HL-60/S4 treated with phorbol 12-myristate 13-acetate at 8.2 ng/mL for 4 days and 3 days (cell line): ENCODE measurements around the gene HARS1.
"Not testable (repeated sequence)": the region's sequence is repeated elsewhere in the genome, so short reads cannot be mapped to it uniquely, and the experiment has no call there.

Source experiments
- in situ Hi-C: fragments of 300-500 bp; cut with MboI; formaldehyde crosslinking; loops from 2 replicates; pipeline ENCODE4 v1.15.0; 2022; ENCODE audit warnings: low sequenced_read_pairs

Gene HARS1

GRCh38 chr5:140635291-140636257 is 55.6 kb downstream of the HARS1 start:
- in situ Hi-C loops: no loop called here

GRCh38 chr5:140634103-140634502 is 57.1 kb downstream of the HARS1 start:
- in situ Hi-C loops: loop anchor here (5.0 kb wide), 1 partner anchor 67 kb away; no protein-coding TSS in a partner anchor

DNA sequence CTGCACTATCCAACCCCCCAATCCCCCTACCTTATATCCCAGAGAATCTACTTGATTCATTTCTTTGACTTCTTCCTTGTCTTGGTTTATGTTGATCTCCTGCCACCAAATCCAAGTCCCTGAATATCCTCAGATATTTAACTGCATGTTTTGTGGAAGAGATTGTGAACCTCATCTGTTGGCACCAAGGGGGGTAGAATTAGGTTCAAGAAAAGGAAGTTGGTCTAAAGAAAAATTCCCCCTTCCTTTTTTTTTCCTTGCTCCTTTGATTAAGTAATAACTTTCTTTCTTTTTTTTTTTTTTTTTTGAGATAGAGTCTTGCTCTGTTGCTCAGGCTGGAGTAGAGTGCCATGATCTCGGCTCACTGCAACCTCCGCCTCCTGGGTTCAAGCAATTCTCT is 57.7 kb downstream of the HARS1 start:
- in situ Hi-C loops: loop anchor here (5.0 kb wide), 1 partner anchor 66 kb away; no protein-coding TSS in a partner anchor

DNA sequence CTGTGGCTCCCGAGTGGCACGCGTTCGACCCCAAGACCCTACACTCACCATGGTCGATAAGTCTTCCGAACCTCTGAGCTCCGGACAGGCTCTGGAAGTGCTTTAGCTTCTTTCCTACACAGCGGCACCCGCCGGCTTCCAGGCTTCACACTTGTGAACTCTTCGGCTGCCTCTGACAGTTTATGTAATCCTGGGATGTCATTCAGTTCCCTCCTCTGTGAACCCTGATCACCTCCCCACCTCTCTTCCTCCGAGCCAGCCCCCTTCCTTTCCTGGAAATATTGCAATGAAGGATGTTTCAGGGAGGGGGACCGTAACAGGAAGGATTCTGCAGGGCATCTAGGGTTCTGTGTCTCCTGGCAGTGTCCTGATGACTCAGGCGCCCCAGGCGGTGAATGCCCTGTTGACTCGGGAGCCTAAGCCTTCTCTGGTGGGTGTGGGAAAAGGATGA is 58.1 kb downstream of the HARS1 start, which contains the start of gene CD14:
Gene CD14 (minus strand): TSS at position 155 of the 451 bp plus-strand sequence. CDS start 104 bp downstream, at position 51.
- in situ Hi-C loops: loop anchor here (5.0 kb wide), 1 partner anchor 66 kb away; no protein-coding TSS in a partner anchor

GRCh38 chr5:140632366-140633020 is 58.7 kb downstream of the HARS1 start:
- in situ Hi-C loops: loop anchor here (5.0 kb wide), 1 partner anchor 65 kb away; no protein-coding TSS in a partner anchor

DNA sequence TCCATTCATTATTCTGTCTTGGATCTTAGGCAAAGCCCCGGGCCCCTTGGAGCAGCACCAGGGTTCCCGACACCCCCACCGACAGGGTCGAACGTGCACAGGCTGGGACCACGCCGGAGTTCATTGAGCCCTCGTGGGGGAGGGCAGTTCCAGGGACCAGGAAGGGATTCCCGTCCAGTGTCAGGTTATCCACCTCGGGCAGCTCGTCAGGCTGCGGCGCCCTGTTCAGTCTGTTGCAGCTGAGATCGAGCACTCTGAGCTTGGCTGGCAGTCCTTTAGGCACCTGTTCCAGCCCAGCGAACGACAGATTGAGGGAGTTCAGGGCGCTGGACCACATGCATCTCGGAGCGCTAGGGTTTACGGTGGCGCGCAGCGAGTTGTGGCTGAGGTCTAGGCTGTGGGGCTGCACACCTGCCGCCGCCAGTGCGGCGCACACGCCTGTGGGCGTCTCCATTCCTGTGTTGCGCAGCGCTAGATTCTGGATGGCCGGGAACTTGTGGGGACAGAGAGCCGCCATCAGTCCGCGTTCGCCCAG is 59.3 kb downstream of the HARS1 start:
- in situ Hi-C loops: loop anchor here (5.0 kb wide), 1 partner anchor 65 kb away; no protein-coding TSS in a partner anchor

DNA sequence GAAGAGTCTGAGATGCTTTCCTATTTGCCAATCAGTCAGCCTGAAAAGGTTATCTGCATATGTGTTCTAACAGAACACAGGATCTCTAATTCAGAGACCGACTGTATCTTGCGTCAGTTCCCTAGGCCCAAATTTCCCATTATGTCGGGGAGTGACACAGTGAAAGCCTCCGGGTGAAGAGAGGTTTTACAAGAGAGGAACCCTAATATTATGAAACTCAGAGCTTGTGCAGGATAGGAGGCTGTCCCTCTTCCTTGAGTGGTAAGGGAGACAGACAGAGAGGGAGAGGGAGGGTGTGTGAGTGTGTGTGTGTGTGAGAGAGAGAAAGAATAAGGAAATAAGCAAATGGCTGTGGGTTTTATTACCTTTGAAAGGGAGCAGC is 60.1 kb downstream of the HARS1 start:
- in situ Hi-C loops: loop anchor here (5.0 kb wide), 1 partner anchor 64 kb away; no protein-coding TSS in a partner anchor

DNA sequence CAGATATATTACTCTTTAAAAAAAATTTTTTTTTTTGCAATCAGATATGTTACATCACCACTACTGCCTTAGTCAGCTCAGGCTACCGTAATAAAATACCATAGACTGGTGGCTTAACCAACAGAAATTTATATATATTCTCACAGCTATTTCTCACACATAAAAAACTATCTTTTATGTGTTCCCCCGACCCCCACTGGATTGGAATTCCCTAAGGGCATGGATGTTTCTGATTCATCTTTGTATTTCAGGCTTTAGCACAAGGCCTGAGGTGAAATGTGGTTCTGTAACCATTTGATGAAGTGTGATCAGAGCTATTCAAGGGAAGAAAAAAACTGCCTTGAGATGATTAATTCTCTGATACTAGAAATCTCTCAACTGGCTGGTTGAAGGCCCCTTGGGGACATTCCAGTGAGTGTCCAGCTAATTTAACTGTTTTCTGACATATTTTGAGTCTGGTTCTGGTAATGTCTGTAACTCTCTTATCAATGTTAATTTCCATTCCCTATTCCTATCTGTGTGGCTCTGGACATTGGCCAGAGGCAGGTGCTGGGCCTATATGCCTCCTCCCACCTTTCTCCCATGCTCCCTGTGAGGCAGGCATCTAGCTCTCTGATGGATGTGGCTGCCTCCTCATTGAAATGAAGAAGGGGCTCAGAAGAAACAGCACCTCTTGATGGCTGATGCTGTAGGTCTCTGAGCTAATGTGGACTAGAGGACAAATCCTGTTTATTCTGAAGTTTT is 60.7 kb downstream of the HARS1 start:
- in situ Hi-C loops: loop anchor here (5.0 kb wide), 1 partner anchor 63 kb away; no protein-coding TSS in a partner anchor

DNA sequence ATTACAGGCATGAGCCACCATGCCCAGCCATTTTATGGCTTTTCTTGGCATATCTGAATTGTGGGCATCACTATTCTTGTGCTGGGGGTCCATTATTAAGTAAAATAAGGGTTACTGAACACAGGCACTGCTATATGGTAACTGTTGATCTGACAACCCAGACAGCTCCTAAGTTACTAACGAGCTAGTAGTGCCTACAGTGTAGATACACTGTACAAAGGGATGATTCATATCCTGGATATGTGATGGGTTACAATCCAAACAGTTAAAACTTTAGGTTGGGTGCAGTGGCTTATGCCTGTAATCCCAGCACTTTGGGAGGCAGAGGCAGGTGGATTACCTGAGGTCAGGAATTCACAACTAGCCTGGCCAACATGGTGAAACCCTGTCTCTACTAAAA is 62.5 kb downstream of the HARS1 start:
- in situ Hi-C loops: no loop called here

GRCh38 chr5:140627972-140628371 is 63.2 kb downstream of the HARS1 start:
- in situ Hi-C loops: no loop called here

- in situ Hi-C loops: not testable (repeated sequence)
Observed at GRCh38 chr5:140624886-140625285, 66.3 kb downstream of the HARS1 start.
